Stimulated activated CD4-positive, alpha-beta T cell treated with anti-CD3 and anti-CD28 coated beads, Interleukin-2, amount 100 ng/mL, for 24 hours (primary cell): ENCODE measurements around the gene C16orf87.

Source experiments
- DNase-seq, 2 donors: peaks; one replicate each; pipeline ENCODE4 v3.0.0-alpha.2; 2020

The C16orf87 gene

GRCh38 chr16:46843898-46844642 lies 13.1 kb upstream of the C16orf87 start:
- no peak for DNase-seq

- no peak for DNase-seq
Measured at GRCh38 chr16:46842192-46842895, 11.4 kb upstream of the C16orf87 start.

- DNase-seq: no peak
Measured at GRCh38 chr16:46839986-46840443, 9.0 kb upstream of the C16orf87 start.

- DNase-seq: no peak
Measured at GRCh38 chr16:46836534-46837530, 5.9 kb upstream of the C16orf87 start.

- no peak for DNase-seq
Measured at GRCh38 chr16:46833460-46833800, 2.5 kb upstream of the C16orf87 start.

- DNase-seq: no peak
Measured at GRCh38 chr16:46832757-46833459, 1.9 kb upstream of the C16orf87 start.

- DNase-seq: peak; percentile 38 to 42
Measured at GRCh38 chr16:46830417-46830901, 521 bp downstream of the C16orf87 start.

- DNase-seq: no peak
Measured at GRCh38 chr16:46828943-46829342, 2.0 kb downstream of the C16orf87 start.

GRCh38 chr16:46828292-46828691 lies 2.7 kb downstream of the C16orf87 start:
- no peak for DNase-seq

GRCh38 chr16:46826631-46827030 lies 4.3 kb downstream of the C16orf87 start:
- no peak for DNase-seq

- peak; percentile 28 to 42 for DNase-seq
Measured at GRCh38 chr16:46822270-46822669, 8.7 kb downstream of the C16orf87 start.

- no peak for DNase-seq
Measured at GRCh38 chr16:46817961-46818360, 13.0 kb downstream of the C16orf87 start.

GRCh38 chr16:46814790-46815189 lies 16.2 kb downstream of the C16orf87 start:
- DNase-seq: no peak

GRCh38 chr16:46813611-46814010 lies 17.4 kb downstream of the C16orf87 start:
- DNase-seq: no peak

- no peak for DNase-seq
Measured at GRCh38 chr16:46812781-46813540, 18.0 kb downstream of the C16orf87 start.

- DNase-seq: no peak
Measured at GRCh38 chr16:46811682-46812081, 19.3 kb downstream of the C16orf87 start.

GRCh38 chr16:46808997-46809396 lies 22.0 kb downstream of the C16orf87 start:
- no peak for DNase-seq

GRCh38 chr16:46807336-46807735 lies 23.6 kb downstream of the C16orf87 start:
- no peak for DNase-seq

- no peak for DNase-seq
Measured at GRCh38 chr16:46803373-46803772, 27.6 kb downstream of the C16orf87 start.

GRCh38 chr16:46801428-46802049 lies 29.4 kb downstream of the C16orf87 start:
- DNase-seq: no peak

GRCh38 chr16:46800494-46800893 lies 30.5 kb downstream of the C16orf87 start:
- DNase-seq: no peak
